Cardiac fibroblast (primary cell): ENCODE results near the gene VPS18.

Experiments
- DNase-seq, 2 donors: peaks; one replicate each; pipeline versions ENCODE4 v3.0.0 to v3.0.0-alpha.2; 2010; ENCODE audit warnings: low read depth in 2 of 2
- H3K4me3 ChIP-seq, 2 donors: replicated peaks in 1 of 2; 1 replicate in 1 of 2; 2 replicates in 1 of 2; pipeline ENCODE4 v1.5.1; 2011; ENCODE audit warnings: low read depth in 2 of 2, low read length in 2 of 2, mild to moderate bottlenecking in 2 of 2, moderate library complexity in 1 of 2
- TF ChIP-seq, protein P1 (sequence below): IDR thresholded peaks from one replicate; pipeline ENCODE4 v1.5.1; 2011; ENCODE audit warnings: low read depth, mild to moderate bottlenecking, low read length, inconsistent platforms

VPS18 gene

DNA sequence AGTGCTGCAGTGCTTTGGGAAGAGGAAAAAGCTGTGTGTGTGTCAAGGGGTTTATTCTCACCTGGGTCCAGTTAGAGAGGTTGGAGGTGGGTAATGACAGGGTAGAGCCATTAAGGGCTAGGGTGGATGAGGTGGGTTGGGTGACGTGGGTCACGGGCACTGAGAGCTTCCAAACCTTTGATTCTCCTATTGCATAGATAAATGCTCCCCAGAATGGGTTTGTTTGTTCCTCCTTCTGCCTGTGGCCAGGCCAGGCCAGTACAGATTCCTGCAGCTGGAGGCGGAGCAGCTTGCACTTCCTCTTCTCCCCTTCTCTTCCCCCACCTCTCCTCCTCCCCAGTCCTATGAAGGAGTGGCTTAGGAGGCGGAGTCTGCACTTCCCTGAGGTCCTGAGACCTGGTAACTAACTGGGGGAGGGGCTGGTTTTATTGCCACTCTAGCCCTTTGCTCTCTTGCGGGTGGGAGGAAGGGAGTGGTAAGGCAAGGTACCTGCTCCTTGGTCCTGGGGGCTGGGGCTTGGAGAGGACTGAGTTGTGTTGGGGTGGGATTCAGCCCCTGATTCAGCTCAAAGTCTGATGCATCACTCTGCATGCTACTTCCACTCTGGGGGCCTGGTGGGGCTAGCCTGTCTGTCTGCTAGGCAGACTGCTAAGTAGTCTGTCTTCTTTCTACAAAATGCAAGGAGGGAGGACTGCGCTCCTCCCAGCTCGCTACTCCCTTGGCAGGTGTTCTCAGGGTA, 46.9 kb upstream of the VPS18 start:
- TF ChIP-seq, protein P1, sequence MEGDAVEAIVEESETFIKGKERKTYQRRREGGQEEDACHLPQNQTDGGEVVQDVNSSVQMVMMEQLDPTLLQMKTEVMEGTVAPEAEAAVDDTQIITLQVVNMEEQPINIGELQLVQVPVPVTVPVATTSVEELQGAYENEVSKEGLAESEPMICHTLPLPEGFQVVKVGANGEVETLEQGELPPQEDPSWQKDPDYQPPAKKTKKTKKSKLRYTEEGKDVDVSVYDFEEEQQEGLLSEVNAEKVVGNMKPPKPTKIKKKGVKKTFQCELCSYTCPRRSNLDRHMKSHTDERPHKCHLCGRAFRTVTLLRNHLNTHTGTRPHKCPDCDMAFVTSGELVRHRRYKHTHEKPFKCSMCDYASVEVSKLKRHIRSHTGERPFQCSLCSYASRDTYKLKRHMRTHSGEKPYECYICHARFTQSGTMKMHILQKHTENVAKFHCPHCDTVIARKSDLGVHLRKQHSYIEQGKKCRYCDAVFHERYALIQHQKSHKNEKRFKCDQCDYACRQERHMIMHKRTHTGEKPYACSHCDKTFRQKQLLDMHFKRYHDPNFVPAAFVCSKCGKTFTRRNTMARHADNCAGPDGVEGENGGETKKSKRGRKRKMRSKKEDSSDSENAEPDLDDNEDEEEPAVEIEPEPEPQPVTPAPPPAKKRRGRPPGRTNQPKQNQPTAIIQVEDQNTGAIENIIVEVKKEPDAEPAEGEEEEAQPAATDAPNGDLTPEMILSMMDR: no peak
- DNase-seq: peak; percentile 26 to 50
- no peak overlapping the region for H3K4me3 ChIP-seq

DNA sequence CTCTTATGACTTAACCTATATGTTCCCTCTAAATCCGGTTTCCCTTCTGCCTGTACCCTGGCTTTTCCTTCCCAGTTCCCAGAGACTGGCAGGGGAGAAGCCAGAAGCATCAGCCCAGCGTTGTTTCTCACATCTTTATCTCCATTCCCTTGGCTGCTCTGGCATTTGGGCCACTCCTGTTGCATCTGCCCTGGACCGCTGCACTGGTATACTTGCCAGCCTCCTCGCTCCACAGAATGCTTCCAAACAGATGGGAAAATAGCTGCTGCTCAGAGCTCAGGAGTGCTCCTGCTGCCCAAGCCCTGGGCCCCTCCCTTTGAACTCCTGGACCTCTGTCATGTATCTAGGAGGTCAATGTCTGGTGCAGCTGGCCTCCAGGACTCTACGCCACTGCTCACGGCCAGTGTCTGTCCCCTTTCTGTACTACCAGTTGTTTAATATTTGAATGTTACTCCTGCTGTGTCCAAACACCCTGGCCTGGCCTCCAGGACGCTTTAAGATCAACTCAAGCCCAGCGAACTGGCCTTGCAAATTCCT, 43.6 kb upstream of the VPS18 start:
- TF ChIP-seq, protein P1: no peak
- DNase-seq: no peak
- H3K4me3 ChIP-seq: no peak overlapping the region

DNA sequence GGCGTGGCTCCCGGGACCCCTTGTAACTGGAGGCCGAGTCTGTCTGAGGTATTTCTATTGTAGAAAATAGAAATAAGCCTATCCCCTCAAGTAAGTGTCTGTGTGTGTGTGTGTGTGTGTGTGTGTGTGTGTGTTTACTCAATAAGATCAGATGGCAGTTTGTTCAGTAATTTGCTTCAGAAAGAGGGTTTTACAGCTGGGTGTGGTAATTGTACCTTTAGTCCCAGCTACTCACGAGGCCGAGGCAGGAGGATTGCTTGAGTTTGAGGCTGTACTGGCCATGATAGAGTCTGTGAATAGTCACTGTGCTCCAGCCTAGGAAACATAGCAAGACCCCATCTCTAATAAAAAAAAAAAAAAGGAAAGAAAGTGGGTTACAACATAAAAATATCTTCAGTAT, 41.7 kb upstream of the VPS18 start:
- no peak for DNase-seq
- TF ChIP-seq, protein P1: no peak
- no peak overlapping the region for H3K4me3 ChIP-seq

DNA sequence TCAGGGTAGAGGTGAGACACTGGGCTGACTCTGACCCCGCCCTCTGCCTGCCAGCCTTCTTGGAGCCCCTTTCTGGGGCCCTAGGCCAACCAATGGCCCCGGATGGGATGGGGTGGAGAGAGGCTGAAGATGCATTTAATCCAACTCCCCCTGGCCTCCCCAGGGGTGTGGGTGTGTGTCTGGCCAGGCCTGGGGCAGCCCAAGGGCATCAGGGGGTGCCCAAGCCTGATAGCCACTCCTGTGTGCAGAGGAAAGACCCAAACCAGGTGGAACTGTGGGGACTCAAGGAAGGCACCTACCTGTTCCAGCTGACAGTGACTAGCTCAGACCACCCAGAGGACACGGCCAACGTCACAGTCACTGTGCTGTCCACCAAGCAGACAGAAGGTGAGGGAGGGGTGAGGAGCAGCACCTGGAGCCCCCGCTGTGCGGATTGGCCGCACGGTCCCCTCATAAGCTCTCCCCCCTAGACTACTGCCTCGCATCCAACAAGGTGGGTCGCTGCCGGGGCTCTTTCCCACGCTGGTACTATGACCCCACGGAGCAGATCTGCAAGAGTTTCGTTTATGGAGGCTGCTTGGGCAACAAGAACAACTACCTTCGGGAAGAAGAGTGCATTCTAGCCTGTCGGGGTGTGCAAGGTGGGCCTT, 40.9 kb upstream of the VPS18 start:
- TF ChIP-seq, protein P1: no peak
- no peak for DNase-seq
- no peak overlapping the region for H3K4me3 ChIP-seq

DNA sequence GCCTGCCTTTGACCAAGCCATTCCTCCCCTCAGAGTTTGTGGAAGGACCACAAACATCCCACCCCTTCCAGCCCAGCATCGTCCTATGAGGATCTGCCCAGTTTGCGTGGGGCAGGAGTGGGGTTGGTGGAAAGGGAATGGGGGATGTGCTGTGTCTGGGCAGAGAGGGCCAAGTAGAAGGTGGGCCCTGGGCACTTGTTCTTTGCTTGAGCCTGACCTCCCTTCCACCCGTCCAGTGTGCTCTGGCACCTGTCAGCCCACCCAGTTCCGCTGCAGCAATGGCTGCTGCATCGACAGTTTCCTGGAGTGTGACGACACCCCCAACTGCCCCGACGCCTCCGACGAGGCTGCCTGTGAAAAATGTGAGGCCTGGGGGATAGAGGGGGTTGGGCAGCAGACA, 40.1 kb upstream of the VPS18 start:
- no peak overlapping the region for H3K4me3 ChIP-seq
- DNase-seq: no peak
- TF ChIP-seq, protein P1: no peak

DNA sequence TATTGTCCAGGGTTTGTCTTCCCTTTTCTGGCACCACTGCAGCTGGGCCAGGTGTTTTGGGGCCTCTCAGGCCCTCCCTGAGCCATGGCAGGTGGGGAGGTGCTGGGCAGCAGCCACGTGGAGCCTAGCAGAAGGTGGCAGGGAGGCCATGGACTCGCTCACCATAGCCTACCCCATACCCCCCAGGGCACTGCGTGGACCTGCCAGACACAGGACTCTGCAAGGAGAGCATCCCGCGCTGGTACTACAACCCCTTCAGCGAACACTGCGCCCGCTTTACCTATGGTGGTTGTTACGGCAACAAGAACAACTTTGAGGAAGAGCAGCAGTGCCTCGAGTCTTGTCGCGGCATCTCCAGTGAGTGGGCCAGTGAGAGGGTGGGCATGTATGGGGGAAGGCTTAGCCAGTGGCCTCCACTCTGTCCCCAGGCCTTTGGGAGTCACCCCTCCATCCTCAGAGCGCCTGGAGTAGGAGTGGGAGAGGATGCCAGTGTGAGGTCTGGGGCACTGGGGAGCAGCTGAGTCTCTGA, 38.5 kb upstream of the VPS18 start:
- H3K4me3 ChIP-seq: no peak overlapping the region
- TF ChIP-seq, protein P1: no peak
- no peak for DNase-seq
